Activated CD4-positive, alpha-beta T cell treated with anti-CD3 and anti-CD28 coated beads for 4 hours (primary cell): ENCODE measurements around the gene DENND10.
"Not testable (repeated sequence)": the region's sequence is repeated elsewhere in the genome, so short reads cannot be mapped to it uniquely, and the experiment has no call there.

Experiments
- DNase-seq, 2 donors: peaks; one replicate each; pipeline ENCODE4 v3.0.0-alpha.2; 2020

Gene DENND10

DNA sequence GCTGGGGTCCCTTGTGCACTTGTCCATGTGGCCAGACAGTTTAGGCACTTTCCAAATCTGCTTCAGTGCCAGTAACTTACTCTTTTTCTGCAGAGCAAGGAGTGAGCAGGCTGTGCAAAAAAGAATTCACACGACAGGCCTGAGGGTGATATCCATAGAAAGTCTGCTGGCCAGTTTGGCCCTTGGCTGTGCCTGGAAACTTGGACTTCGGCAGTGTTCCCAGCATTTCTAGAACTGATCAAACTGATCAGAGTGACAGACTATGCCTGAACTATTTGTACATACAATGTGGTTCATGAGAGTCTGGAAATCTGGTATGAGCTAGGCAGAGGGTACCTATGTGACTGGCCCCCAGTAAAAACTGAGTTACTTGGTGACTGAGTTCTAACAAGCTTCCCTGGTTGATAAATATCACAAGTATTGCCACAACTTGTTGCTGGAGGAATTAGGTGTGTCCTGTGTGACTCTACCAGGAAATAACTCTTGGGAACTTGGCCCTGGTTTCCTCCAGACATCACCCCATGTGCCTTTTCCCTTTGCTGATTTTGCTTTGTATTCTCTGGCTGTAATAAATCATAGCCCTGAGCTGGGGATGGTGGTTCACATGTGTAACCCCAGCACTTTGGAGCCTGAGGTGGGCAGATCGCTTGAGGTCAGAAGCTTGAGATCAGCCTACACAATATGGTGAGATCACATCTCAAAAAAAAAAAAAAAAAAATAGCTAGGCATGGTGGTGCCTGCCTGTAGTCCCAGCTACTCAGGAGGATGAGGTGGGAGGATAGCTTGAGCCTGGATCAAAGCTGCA lies 3.3 kb upstream of the DENND10 start:
- DNase-seq, result no peak

DNA sequence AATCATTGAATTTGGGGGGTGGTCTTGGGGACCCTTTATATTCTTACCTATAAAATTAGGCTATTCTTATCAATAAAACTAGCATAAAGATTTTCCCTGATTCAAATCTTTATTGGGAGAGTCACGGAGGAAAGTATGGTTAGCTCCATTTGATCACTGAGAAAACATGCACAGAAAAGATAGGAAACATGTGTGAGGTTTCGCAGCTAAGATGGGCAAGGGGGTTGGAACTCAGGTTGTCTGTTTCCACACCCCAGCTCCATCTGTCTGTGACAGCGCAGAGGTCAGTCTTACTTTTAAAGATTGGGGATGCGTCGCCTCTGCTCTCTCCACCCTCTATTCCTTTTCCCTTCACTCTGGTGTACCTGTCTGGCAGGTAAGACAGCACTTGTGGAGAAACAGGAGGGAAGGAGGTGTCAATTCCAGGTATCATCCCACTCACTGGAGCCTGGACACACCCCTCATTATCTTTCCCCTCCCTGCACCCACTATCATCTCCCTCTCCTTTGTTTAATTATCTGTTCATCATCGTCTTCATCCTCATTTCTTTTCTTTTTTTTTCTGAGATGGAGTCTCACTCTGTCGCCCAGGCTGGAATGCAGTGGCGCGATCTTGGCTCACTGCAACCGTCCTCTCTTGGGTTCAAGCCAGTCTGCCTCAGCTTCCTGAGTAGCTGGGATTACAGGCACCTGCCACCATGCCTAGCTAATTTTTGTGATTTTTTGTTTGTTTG lies 2.4 kb upstream of the DENND10 start:
- no peak for DNase-seq

DNA sequence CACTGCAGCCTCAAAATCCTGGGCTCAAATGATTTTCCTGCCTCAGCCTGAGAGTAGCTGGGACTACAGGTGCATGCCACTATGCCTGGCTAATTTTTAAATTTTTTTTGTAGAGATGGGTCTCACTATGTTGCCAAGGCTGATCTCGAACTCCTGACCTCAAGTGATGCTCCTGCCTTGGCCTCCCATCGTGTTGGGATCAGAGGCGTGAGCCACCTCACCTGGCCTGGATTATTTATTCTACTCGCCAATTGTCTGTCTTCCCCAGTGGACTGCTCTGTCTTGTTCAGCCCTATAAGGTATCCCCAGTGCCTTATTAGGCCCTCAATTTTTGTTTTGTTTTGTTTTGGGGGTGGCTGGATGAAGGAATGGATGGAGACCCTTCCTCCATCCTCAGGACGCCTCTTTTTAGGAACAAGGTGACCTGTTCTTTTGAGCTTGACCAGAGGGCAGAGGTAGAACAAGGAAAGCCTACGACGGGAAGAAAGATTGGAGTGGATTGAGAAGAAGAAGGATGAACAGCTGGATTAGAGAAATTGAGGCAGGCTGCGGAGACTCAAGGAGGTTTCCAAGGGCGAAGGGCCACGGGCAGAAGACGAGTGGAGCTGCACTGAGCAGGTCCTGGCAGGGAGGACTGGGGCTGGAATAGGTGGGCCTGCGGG lies 541 bp upstream of the DENND10 start:
- no peak for DNase-seq

DNA sequence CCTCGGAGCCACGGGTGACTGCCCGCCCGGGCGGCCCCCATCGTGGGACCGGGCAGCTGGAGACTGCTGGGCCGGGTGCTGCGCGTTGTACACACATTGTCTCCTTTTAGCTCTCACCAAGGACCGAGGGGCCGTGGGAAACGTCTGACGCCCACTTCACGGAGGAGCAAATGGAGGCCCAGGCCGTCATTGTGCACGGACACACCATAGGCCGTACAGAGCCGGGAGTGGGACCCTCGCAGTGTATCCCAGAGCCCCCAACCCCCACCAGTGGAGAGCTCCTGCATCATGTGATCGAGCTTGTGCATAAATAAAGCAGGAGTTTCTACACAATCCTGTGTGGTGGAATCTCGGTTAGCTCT lies 722 bp downstream of the DENND10 start:
- DNase-seq, result no peak

DNA sequence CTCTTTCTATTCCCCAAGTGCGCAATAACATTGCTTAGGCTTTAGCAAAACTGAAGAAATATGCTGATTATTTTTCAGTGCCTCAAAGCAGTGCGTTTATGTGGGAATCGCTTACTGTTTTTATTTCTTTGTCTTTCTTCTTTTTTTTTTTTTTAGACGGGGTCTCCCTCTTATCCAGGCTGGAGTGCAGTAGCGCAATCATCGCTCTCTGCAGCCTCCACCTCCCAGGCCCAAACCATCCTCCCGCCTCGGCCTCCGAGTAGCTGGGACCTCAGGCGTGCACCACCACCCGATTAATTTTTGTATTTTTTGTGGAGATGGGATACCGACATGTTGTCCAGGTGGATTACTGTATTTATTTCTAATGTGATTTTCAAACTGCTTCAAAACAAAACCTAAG lies 1.2 kb downstream of the DENND10 start:
- DNase-seq, result no peak

DNA sequence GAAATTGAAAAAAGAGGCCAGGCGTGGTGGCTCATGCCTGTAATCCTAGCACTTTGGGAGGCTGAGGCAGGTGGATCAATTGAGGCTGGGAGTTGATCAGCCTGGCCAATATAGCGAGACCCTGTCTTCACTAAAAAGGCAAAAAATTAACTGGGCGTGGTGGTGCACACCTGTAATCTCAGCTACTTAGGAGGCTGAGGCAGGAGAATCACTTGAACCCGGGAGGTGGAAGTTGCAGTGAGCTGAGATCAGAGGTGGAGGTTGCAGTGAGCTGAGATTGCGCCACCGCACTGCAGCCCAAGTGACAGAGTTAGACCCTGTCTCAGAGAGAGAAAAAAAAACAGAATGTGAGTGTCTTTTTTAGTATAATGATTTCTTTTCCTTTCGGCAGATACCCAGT lies 2.0 kb downstream of the DENND10 start:
- DNase-seq, result not testable (repeated sequence)

DNA sequence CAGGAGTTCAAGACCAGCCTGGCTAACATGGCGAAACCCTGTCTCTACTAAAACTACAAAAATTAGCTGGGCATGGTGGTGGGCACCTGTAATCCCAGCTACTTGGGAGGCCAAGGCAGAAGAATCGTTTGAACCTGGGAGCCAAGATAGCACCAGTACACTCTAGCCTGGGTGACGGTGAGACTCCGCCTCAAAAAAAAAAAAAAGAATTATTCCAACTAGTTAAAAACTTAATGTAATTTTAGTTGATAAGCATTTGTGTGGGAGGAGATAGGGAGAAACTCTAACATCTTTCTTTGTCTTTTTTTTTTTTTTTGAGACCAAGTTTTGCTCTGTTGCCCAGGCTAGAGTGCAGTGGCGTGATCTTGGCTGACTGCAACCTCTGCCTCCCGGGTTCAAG lies 3.2 kb downstream of the DENND10 start:
- DNase-seq, result not testable (repeated sequence)

DNA sequence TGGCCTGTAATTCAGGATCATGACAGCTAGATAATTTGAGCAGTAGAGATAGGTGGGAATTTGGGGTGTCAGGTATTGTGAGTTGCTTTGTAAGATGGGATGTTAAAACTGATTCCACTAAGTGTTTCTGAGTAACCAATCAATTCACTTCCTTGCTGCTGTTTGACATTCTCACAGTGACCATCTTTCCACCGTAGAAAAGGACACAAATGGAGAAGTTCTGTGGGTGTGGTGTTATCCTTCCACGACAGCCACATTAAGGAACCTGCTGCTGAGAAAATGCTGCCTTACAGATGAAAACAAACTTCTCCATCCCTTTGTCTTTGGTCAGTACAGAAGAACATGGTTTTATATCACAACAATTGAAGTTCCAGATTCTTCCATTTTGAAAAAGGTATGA lies 3.9 kb downstream of the DENND10 start:
- not testable (repeated sequence) for DNase-seq

DNA sequence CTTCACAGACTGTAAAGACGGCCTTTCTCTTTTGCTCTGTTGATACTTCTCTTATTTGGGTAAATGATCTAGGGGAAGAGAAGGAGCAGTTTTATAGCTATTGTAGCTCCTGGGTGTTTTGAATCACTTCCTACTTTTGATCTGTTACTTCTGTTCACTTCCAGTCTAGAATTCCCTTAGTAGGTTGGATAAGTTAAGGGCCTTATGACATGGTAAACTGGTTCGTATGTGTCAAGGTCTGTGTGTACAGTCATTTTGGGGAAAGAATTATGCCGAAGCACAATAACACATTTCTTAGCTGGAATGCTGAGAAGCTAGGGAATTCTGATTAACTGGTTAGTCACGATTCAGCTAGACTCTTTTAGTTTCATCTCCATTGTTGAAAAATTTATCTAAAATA lies 8.1 kb downstream of the DENND10 start:
- DNase-seq, result no peak

DNA sequence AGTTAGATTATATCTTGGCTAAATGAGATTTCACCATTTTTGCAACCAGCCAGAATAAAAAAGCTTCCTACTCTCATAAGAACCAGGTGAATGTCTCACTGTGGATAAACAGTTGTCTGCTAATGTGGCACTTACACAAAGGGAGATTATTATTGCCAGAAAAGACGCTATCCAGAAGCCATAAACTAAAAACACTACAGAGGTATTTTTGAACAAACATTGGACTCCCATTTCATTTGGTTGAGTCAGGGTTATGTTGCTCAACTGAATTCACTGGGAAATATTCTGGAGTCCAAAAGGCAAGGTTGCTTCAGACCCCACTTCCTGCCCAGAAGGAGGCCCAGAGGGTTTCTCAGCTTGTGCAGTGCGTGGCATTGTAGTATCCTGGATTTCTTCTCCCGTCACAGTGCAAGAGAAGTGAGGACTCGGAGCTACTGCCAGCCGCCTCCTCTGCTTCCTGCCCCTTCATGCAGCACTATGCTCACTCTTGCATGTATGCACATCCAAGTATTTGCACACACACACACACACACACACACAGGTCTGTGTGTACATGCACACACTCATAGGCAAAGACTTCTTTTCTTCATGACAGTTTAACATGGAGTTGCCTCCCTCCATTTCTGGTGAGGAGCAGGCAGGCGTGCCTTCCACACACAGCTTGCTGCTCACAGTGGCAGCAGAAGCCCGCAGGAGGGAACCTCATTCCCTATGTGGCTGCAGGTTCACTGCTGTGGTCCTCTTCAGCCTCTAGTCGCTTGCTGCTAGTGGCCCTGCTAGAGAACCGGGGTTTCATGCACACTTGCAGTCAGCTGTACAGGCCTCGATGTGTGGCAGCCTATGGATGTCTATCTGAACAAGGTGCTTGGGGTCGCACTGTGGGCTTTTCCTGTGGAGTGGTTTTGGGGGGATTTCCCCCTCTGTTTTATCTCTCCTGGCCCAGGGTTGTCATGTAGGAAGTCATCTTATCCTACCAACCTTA lies 10.1 kb downstream of the DENND10 start:
- DNase-seq, result no peak

DNA sequence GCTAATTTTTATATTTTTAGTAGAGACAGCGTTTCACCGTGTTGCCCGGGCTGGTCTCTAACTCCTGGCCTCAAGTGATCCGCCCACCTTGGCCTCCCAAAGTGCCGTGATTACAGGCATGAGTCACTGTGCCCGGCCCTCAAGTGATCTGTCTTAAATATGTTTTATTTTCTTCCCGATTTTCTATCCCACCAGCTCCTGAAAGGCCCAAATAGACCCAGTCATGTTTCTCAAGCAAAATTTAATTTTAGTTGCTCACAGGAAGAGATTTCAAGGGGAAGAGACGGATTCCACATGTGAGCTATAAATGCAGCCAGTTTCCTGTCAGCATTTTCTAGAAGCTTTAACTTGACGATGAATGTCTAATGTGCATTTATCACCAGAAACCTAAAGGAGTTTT lies 12.0 kb downstream of the DENND10 start:
- DNase-seq, result no peak

DNA sequence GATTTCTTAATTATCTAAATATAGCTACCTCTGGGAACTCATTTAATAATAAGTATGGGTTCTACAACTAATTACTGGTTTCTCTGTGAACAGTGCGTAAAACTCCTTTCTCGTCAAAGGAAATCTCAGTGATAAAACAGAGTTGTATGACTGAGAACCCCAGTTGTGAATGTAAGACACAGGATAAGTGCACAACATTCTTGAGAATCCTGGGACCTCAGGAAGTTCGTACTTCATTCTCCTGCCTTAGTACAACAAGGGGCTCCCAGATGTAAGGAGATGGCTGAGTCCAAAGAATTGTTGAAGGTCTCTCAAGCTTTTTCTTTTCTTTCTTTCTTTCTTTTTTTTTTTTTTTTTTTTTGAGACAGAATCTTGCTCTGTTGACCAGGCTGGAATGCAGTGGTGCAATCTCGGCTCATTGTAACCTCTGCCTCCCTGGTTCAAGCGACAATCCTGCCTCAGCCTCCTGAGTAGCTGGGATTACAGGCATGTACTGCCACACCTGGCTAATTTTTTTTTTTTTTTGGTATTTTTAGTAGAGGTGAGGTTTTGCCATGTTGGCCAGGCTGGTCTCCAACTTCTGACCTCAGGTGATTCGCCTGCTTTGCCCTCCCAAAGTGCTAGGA lies 12.5 kb downstream of the DENND10 start:
- DNase-seq, result no peak

DNA sequence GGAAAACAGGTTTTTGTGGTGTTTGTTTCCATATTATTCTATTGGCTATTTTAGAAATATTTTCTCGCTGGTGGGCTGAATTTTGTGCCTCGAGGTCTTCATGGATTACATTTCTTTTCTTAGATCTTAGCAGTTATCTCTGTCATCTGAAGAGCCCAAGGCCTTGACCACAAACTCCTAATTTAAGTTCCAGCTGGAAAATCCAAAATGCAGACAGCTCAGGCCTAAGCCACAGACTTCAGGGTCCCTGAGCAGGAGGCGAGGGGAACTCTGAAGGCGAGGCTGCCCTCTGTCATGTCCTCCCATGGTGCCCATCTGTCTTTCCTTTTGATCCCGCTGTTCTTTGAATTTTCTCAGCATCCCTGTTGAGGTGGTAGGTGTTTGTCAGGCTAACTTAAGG lies 14.3 kb downstream of the DENND10 start:
- no peak for DNase-seq

DNA sequence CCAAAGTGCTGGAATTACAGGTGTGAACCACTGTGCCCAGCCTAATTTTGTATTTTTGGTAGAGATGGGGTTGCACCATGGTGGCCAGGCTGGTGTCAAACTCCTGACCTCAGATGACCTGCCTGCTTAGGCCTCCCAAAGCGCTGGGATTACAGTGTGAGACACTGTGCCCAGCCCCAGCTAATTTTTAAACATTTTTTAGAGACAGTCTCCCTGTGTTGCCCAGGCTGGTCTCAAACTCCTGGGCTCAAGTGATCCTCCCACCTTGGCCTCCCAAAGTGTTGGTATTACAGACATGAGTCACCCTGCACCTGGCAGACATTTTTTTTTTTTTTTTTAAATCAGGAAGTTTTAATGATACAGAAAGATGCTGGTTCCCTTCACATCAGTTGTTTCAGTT lies 15.5 kb downstream of the DENND10 start:
- no peak for DNase-seq

DNA sequence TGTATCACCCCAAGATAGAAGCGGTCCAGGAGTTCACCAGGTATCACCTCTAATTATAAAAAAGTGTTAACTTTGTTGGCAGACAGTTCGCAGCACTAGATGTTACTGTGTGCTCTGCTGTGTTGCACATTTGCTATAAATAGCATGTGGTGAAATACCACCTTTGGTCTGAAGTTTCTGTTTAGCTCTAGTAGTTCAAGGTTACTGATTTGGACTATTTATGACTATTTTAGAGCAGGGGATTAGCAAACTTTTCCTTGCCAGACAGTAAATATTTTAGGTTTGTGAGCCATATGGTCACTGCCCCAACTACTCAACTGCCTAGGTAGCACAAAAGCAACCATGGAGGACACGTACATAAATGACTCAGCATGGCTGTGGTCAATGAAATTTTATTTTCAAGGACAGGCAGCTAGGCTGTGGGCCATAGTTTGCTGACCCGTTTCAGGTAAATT lies 16.5 kb downstream of the DENND10 start:
- DNase-seq, result no peak

DNA sequence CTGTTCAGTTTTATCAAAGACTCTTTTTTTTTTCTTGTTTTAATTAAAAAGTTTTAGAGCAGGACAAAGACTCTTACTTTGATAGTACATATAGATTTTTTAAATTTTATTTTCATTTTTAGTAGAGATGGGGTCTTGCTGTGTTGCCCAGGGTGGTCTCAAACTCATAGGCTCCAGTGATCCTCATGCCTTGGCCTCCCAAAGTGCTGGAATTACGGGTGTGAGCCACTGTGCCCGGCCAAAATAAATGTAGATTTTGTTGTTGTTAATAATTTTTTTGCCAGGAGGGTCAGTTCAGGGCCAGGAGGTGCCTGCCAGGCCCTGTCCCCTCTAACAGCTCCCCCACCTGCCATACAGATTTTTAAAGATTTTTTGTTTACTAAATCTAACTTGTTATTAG lies 17.0 kb downstream of the DENND10 start:
- no peak for DNase-seq

DNA sequence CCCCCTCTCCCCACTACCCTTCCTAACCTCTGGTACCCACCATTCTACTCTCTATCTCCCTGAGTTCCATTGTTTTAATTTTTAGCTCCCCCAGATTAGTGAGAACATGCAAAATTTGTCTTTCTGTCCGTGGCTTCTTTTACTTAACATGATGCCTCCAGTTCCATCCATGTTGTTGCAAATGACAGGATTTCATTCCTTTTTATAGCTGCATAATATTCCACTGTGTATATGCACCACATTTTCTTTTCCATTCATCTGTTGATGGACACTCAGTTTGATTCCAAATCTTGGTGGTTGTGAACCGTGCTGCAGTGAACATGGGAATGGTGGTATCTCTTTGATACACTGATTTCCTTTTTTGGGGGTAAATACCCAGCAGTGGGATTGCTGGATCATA lies 22.0 kb downstream of the DENND10 start:
- DNase-seq, result no peak

DNA sequence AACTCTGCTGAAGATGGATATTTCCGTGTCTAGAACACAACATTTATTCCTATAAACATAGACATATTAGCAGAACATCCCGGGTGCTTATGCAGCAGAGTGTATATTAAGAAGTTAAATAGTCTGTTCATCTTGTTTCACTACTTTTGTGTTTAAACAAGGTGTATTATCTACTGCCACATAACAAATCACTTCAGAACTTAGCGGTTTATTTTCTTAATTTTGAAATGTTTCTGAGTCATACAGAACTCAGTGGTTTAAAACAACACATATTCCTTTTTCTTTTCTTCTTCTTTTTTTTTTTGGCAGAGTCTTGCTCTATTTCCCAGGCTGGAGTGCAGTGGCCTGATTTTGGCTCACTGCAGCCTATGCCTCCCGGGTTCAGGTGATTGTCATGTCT lies 25.8 kb downstream of the DENND10 start:
- no peak for DNase-seq

DNA sequence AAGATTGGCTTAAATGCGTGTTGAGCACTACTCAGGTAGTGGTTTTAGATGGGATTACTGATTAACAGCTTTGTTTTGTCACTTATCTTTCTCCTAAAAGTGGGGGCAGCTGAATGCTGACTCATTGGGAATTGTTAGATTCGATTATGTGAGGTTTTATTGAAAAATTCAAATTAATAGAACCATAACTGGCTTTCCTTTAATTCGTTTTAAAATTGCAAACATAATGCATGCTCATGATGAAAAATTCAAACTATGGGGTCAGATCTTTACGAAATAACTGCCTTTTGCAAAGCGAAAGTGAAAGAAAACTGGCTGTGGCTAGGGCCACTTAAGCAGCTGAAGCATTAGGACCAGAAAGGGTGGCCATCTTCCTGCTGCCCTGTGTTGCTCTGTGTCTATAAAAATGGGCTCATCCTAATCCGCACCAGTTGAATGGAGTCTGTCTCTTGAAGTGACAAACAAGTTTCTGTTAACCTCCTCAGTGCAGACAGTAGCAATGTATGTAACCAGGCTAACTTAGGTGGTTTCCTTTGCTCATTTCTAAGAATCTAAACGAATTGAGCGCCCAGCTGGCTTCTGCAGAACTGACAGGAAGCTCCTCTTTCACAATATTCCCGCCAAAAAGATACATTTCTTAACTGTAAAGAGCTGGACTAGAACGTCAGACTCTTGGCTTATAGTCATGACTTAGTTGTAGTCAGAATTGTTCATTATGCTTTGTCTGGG lies 27.8 kb downstream of the DENND10 start:
- peak; percentile 32 to 50 for DNase-seq

DNA sequence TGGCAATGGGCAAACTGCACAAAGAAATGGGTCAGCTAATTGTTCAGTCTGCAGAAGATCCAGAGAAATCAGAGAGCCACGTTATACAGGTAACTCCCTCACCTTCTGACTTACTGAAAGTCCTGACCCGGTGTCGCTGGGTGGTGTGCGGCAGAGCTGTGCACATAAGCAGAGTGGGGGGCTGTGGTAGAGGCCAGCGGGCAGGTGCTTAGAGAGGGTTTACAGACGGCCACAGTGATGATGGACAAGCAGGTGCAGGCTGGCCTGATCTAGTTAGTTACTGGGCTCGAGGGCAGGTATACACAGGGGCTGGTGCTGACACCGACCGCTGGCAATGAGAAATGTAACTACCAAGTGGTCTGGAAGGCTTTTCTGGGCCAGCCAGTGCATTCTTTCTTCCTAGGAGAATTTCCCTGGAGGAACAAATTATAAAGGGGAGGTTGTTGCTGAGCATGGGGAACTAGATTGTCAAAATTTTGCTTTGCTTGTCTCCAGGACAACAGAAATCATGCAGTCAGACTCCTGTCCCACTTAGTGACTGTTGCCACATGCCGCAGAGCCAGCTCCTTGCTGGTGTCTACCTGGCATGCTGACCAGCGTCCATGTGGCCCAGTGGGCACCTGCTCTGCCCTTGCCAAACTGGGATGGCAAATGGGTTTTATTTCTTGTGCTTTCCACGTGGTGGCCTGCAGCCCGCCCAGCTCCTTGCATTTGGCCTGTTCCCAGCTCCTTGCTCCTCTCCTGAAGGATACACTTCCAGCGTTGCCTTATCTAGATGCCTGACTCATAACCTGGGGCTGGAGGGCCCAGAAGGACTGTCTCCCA lies 28.8 kb downstream of the DENND10 start:
- DNase-seq, result no peak

DNA sequence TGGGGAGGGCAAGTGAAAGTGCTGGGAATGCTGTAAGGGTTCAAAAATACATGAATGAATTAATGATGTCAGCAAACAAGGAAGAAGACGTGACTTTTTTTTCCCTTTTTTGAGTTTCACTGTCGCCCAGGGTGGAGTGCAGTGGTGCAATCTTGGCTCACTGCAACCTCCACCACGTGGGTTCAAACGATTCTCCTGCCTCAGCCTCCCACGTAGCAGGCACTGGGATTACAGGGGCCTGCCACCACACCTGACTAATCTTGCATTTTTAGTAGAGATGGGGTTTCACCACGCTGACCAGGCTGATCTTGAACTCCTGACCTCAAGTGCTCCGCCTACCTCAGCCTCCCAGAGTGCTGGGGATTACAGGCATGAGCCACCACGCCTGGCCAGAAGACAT lies 30.0 kb downstream of the DENND10 start:
- no peak for DNase-seq
